ENCODE data around the gene CNTN4. TPM values are rescaled to one million over a fixed set of nuclear protein-coding genes. Genes with fewer than 3 reads are reported as not detected.

CNTN4 gene
- total RNA-seq, 1 experiment from 2014 or later: 5.7 TPM

DNA sequence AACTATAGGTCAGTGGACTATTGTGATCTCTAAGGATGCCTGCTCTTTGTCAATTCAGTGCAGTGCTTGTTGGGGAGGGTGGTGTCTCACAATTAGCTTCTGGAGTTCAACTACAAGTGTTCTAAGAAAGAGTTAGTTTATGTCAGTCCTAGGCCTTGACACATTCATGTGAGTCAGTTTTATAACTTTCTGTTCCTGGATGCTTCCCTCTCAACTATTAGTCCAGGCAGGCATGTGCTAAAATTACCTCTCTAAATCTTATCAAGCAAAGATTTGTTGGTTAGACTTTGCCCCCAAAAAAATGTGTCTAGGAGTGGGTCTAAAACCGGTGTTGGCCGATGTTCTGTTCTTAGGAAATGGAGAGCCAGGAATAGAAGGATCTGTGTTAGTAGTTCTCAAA, 633.2 kb downstream of the CNTN4 start:
- no TSS peak for BruUV-seq (replicated peaks)
- no peaks in the 10 kb centered on the region for H3K36me3 ChIP-seq (ENCODE audit: insufficient read depth, low read length, poor library complexity, severe bottlenecking)
- H3K4me3 ChIP-seq (ENCODE audit: low read depth, low read length, poor library complexity, severe bottlenecking): no peak overlapping the region
- DNase-seq (ENCODE audit: low spot score): no peak
- H3K27ac ChIP-seq (ENCODE audit: low read depth, low read length, poor library complexity, severe bottlenecking): no peak overlapping the region
- H3K27me3 ChIP-seq (replicated peaks; ENCODE audit: insufficient read depth, low read depth, low read length, poor library complexity): no peaks in the 10 kb centered on the region
- POLR2A ChIA-PET (ENCODE audit: low non-redundant PET): no interaction called here
- TF ChIP-seq, protein P1, sequence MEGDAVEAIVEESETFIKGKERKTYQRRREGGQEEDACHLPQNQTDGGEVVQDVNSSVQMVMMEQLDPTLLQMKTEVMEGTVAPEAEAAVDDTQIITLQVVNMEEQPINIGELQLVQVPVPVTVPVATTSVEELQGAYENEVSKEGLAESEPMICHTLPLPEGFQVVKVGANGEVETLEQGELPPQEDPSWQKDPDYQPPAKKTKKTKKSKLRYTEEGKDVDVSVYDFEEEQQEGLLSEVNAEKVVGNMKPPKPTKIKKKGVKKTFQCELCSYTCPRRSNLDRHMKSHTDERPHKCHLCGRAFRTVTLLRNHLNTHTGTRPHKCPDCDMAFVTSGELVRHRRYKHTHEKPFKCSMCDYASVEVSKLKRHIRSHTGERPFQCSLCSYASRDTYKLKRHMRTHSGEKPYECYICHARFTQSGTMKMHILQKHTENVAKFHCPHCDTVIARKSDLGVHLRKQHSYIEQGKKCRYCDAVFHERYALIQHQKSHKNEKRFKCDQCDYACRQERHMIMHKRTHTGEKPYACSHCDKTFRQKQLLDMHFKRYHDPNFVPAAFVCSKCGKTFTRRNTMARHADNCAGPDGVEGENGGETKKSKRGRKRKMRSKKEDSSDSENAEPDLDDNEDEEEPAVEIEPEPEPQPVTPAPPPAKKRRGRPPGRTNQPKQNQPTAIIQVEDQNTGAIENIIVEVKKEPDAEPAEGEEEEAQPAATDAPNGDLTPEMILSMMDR (conservative IDR thresholded peaks at IDR 0.05; ENCODE audit: low read depth, low read length): no peak
- no peak for TF ChIP-seq EZH2 (IDR thresholded peaks at IDR 0.05; ENCODE audit: borderline replicate concordance, low read depth, low read length, poor library complexity, severe bottlenecking)
- CTCF ChIA-PET: no interaction called here
- H3K4me1 ChIP-seq (ENCODE audit: insufficient read depth, low read length, poor library complexity, severe bottlenecking): no peaks in the 10 kb centered on the region
- intact Hi-C loops (cut with micrococcal nuclease; ENCODE audit: unreplicated experiment): no loop called here
- H3K9me3 ChIP-seq (ENCODE audit: low read depth, low read length, poor library complexity, severe bottlenecking): no peaks in the 10 kb centered on the region

DNA sequence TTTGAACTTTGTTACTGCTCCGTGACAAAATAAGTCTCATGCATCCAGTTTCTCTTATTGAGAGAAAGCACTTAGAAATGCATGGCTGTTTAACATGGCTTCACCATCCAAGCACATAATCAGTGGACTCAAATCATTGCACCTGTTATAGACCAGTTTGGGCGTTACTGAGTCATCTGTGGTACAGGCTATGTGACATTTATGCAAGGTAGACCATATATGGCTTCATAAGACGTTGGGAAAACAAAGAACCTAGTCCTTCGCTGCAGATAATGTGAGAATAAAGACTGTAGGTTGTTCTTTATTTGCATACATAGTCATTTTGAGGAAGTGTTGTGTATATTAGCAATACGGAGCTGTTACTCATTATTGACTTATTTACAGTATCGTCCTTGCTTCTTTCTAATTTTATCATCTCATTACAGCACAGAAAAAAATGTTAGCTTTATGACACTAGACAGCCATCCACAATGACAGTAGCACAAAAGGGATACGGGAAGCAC, 636.8 kb downstream of the CNTN4 start:
- no peaks in the 10 kb centered on the region for H3K9me3 ChIP-seq (ENCODE audit: low read depth, low read length, poor library complexity, severe bottlenecking)
- H3K27me3 ChIP-seq (replicated peaks; ENCODE audit: insufficient read depth, low read depth, low read length, poor library complexity): no peaks in the 10 kb centered on the region
- ChIA-PET POLR2A (ENCODE audit: low non-redundant PET) (no interaction called here), CTCF (no interaction called here)
- DNase-seq (ENCODE audit: low spot score): no peak
- H3K4me3 ChIP-seq (ENCODE audit: low read depth, low read length, poor library complexity, severe bottlenecking): no peak overlapping the region
- intact Hi-C loops (cut with micrococcal nuclease; ENCODE audit: unreplicated experiment): no loop called here
- no TSS peak for BruUV-seq (replicated peaks)
- TF ChIP-seq, protein P1 (conservative IDR thresholded peaks at IDR 0.05; ENCODE audit: low read depth, low read length): no peak
- no peak for TF ChIP-seq EZH2 (IDR thresholded peaks at IDR 0.05; ENCODE audit: borderline replicate concordance, low read depth, low read length, poor library complexity, severe bottlenecking)
- H3K36me3 ChIP-seq (ENCODE audit: insufficient read depth, low read length, poor library complexity, severe bottlenecking): no peaks in the 10 kb centered on the region
- H3K4me1 ChIP-seq (ENCODE audit: insufficient read depth, low read length, poor library complexity, severe bottlenecking): no peaks in the 10 kb centered on the region
- H3K27ac ChIP-seq (ENCODE audit: low read depth, low read length, poor library complexity, severe bottlenecking): no peak overlapping the region

DNA sequence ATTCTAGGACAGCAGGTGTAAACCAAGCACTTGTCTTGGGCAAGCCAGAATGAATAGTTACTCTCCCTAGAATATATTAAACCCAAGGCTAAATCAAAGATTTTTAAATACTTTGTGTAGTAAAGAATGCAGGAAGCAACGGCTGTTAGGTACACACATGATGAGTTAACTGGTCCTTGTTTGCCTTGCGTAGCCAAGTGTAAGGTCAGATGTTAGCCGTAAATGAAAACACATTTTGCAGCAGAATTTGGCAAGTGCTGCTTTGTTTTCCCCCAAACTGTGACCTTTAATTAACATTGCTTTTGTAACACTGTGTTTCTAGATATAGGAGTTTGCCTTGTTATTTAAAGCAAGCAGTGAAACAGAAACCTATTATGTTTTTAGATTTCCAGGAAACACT, 642.9 kb downstream of the CNTN4 start:
- BruUV-seq (replicated peaks): no TSS peak
- POLR2A ChIA-PET (ENCODE audit: low non-redundant PET): no interaction called here
- Histone ChIP-seq H3K27ac (ENCODE audit: low read depth, low read length, poor library complexity, severe bottlenecking) (no peak overlapping the region), H3K9me3 (ENCODE audit: low read depth, low read length, poor library complexity, severe bottlenecking) (no peaks in the 10 kb centered on the region), H3K27me3 (replicated peaks; ENCODE audit: insufficient read depth, low read depth, low read length, poor library complexity) (no peaks in the 10 kb centered on the region), H3K4me1 (ENCODE audit: insufficient read depth, low read length, poor library complexity, severe bottlenecking) (no peaks in the 10 kb centered on the region), H3K4me3 (ENCODE audit: low read depth, low read length, poor library complexity, severe bottlenecking) (no peak overlapping the region), H3K36me3 (ENCODE audit: insufficient read depth, low read length, poor library complexity, severe bottlenecking) (no peaks in the 10 kb centered on the region)
- no peak for DNase-seq (ENCODE audit: low spot score)
- intact Hi-C loops (cut with micrococcal nuclease; ENCODE audit: unreplicated experiment): no loop called here
- CTCF ChIA-PET: no interaction called here
- TF ChIP-seq, protein P1 (conservative IDR thresholded peaks at IDR 0.05; ENCODE audit: low read depth, low read length): no peak
- TF ChIP-seq EZH2 (IDR thresholded peaks at IDR 0.05; ENCODE audit: borderline replicate concordance, low read depth, low read length, poor library complexity, severe bottlenecking): no peak

Measured in A673 (cell line).